HCT116 (cell line): ENCODE measurements around the gene HCN2. TPM values are rescaled to one million over a fixed set of nuclear protein-coding genes. Genes with fewer than 3 reads are reported as not detected.

Experiments
- ATAC-seq: fragments of 200-7000 bp; cut with Tn5 transposase; 2 replicates; pipeline ENCODE4 v1.9.1; 2020; ENCODE audit warnings: mild to moderate bottlenecking, moderate library complexity
- BruUV-seq: library from RNA; stranded (reverse); fragments of 400-500 nt; replicated peaks from 2 replicates; lab custom pipeline; 2021; lab: Mats Ljungman, UMichigan
- CTCF ChIA-PET: fragments of 300-600 bp; sonication (Branson Sonifier 250); formaldehyde crosslinking; loops from one replicate; lab custom pipeline; 2021; ENCODE audit warnings: antibody characterized with exemption; lab: Charles Lee
- POLR2A ChIA-PET: fragments of 300-600, 350-600 bp; sonication (Branson Sonifier 250); formaldehyde crosslinking; loops from one replicate; lab custom pipeline; 2021; ENCODE audit warnings: antibody characterized with exemption; lab: Charles Lee
- RAD21 ChIA-PET, 2 experiments: fragments of 300-600 bp; sonication (Branson Sonifier 250); formaldehyde crosslinking; loops; one replicate each; lab custom pipeline; 2023; ENCODE audit warnings: low total read pairs in 2 of 2; ENCODE audit not compliant: uncharacterized antibody in 2 of 2, unreplicated experiment in 2 of 2, low non-redundant PET in 1 of 2; lab: Charles Lee
- DNase-seq: peaks from one replicate; pipeline ENCODE4 v3.0.0-alpha.2; 2010; ENCODE audit warnings: low read depth, low spot score
- H2AFZ ChIP-seq: fragments of 200-600 bp; shearing (Covaris generic), sonication (generic); 2 replicates; pipeline ENCODE4 v1.6.1; 2017; ENCODE audit warnings: low read depth, mixed run types, mixed read lengths, antibody characterized with exemption, low read length; ENCODE audit not compliant: poor library complexity, severe bottlenecking
- H3K27ac ChIP-seq: 2 replicates; pipeline ENCODE4 v1.5.1; 2012; ENCODE audit warnings: low read depth, low read length
- H3K27me3 ChIP-seq: fragments of 200-600 bp; sonication (generic); 2 replicates; pipeline ENCODE4 v1.6.1; 2016; ENCODE audit warnings: mixed run types, low read length, mixed read lengths; ENCODE audit not compliant: insufficient read depth
- H3K36me3 ChIP-seq, 2 experiments: fragments of 200-500 bp in 1 of 2; fragments of 200-600 bp in 1 of 2; sonication (Bioruptor generic) in 1 of 2; sonication (generic) in 1 of 2; 2 replicates each; pipeline versions ENCODE4 v1.5.1 to v1.6.1; 2014 to 2016; ENCODE audit warnings: low read length in 2 of 2, inconsistent platforms in 1 of 2, mixed read lengths in 1 of 2, mixed run types in 1 of 2; ENCODE audit not compliant: insufficient read depth in 2 of 2, control insufficient read depth in 1 of 2
- H3K4me1 ChIP-seq, 2 experiments: fragments of 200-600 bp in 1 of 2; sonication (generic) in 1 of 2; 2 replicates each; pipeline versions ENCODE4 v1.5.1 to v1.6.1; 2012 to 2017; ENCODE audit warnings: low read length in 2 of 2, inconsistent platforms in 1 of 2, mild to moderate bottlenecking in 1 of 2, mixed read lengths in 1 of 2, mixed run types in 1 of 2, moderate library complexity in 1 of 2; ENCODE audit not compliant: insufficient read depth in 2 of 2, control insufficient read depth in 1 of 2
- H3K4me2 ChIP-seq: fragments of 200-600 bp; sonication (generic); 2 replicates; pipeline ENCODE4 v1.6.1; 2017; ENCODE audit warnings: mixed run types, low read length, mixed read lengths
- H3K4me3 ChIP-seq, 2 experiments: fragments of 200-600 bp in 1 of 2; sonication (generic) in 1 of 2; replicated peaks in 1 of 2; 2 replicates each; pipeline ENCODE4 v1.5.1; 2011 to 2016; ENCODE audit warnings: low read length in 2 of 2, control low read depth in 1 of 2, low read depth in 1 of 2, mild to moderate bottlenecking in 1 of 2, mixed read lengths in 1 of 2, mixed run types in 1 of 2
- H3K79me2 ChIP-seq: fragments of 200-600 bp; sonication (generic); 2 replicates; pipeline ENCODE4 v1.6.1; 2017; ENCODE audit warnings: mild to moderate bottlenecking, mixed run types, low read length, moderate library complexity, mixed read lengths; ENCODE audit not compliant: insufficient read depth
- H3K9ac ChIP-seq: fragments of 200-600 bp; sonication (generic); 2 replicates; pipeline ENCODE4 v1.6.1; 2016; ENCODE audit warnings: low read length, mixed read lengths
- H3K9me2 ChIP-seq: fragments of 200-600 bp; sonication (generic), shearing (Covaris generic); 2 replicates; pipeline ENCODE4 v1.6.1; 2017; ENCODE audit warnings: mixed run types, mild to moderate bottlenecking, moderate library complexity; ENCODE audit not compliant: insufficient read depth
- H3K9me3 ChIP-seq, 2 experiments: fragments of 200-500 bp in 1 of 2; fragments of 200-600 bp in 1 of 2; sonication (Bioruptor generic) in 1 of 2; sonication (generic) in 1 of 2; 2 replicates each; pipeline ENCODE4 v1.6.1; 2014 to 2017; ENCODE audit warnings: low read length in 2 of 2, mixed read lengths in 2 of 2, inconsistent platforms in 1 of 2, low read depth in 1 of 2, mild to moderate bottlenecking in 1 of 2, mixed run types in 1 of 2, moderate library complexity in 1 of 2; ENCODE audit not compliant: control insufficient read depth in 1 of 2, insufficient read depth in 1 of 2
- H4K20me1 ChIP-seq: fragments of 200-600 bp; sonication (generic), shearing (Covaris generic); 2 replicates; pipeline ENCODE4 v1.6.1; 2017; ENCODE audit warnings: mixed run types, mild to moderate bottlenecking, moderate library complexity; ENCODE audit not compliant: insufficient read depth
- CBX3 ChIP-seq: IDR thresholded peaks from 2 replicates; pipeline ENCODE4 v1.6.1; 2012; ENCODE audit warnings: low read depth
- CEBPB ChIP-seq: IDR thresholded peaks from 2 replicates; pipeline ENCODE4 v1.6.1; 2012; ENCODE audit warnings: low read depth
- EGR1 ChIP-seq: IDR thresholded peaks from 2 replicates; pipeline ENCODE4 v1.6.1; 2012; ENCODE audit warnings: low read depth
- ELF1 ChIP-seq: IDR thresholded peaks from 2 replicates; pipeline ENCODE4 v1.6.1; 2012; ENCODE audit warnings: low read depth, borderline replicate concordance
- EZH2 ChIP-seq: fragments of 200-600 bp; sonication (generic); IDR thresholded peaks from 2 replicates; pipeline ENCODE4 v1.6.1; 2017; ENCODE audit warnings: antibody characterized with exemption, mixed run types
- FOSL1 ChIP-seq: IDR thresholded peaks from 2 replicates; pipeline ENCODE4 v1.6.1; 2012; ENCODE audit warnings: low read depth
- JUND ChIP-seq: IDR thresholded peaks from 2 replicates; pipeline ENCODE4 v1.6.1; 2012
- POLR2AphosphoS5 ChIP-seq: IDR thresholded peaks from 2 replicates; pipeline ENCODE4 v1.6.1; 2011; ENCODE audit warnings: mild to moderate bottlenecking, low read depth, low read length, moderate library complexity
- RAD21 ChIP-seq: IDR thresholded peaks from 2 replicates; pipeline ENCODE4 v1.6.1; 2012; ENCODE audit warnings: low read depth, mild to moderate bottlenecking
- SIN3A ChIP-seq: IDR thresholded peaks from 2 replicates; pipeline ENCODE4 v1.6.1; 2012; ENCODE audit warnings: low read depth
- SP1 ChIP-seq: IDR thresholded peaks from 2 replicates; pipeline ENCODE4 v1.6.1; 2012; ENCODE audit warnings: low read depth
- SRF ChIP-seq: IDR thresholded peaks from 2 replicates; pipeline ENCODE4 v1.6.1; 2012; ENCODE audit warnings: low read depth
- TCF7L2 ChIP-seq: IDR thresholded peaks from 2 replicates; pipeline ENCODE4 v1.7.0; 2011; ENCODE audit warnings: borderline replicate concordance, inconsistent platforms; ENCODE audit not compliant: insufficient read depth, insufficient read length; ENCODE audit errors: extremely low read depth
- YY1 ChIP-seq: IDR thresholded peaks from 2 replicates; pipeline ENCODE4 v1.6.1; 2011; ENCODE audit warnings: low read length, low read depth, moderate library complexity, mild to moderate bottlenecking; ENCODE audit not compliant: insufficient replicate concordance; ENCODE audit errors: extremely low read depth
- intact Hi-C: fragments of 100-400 bp; cut with micrococcal nuclease; formaldehyde crosslinking; loops from 2 replicates; pipeline ENCODE4 v1.10.0; 2022
- total RNA-seq: library from RNA; stranded (reverse); gene quantifications from one replicate; pipeline ENCODE4 v1.2.1, GENCODE V29; 2021; ENCODE audit not compliant: unreplicated experiment
- TF ChIP-seq, protein P1 (sequence below): IDR thresholded peaks from 2 replicates; pipeline ENCODE4 v1.6.1; 2012
- TF ChIP-seq, protein P2 (sequence below): IDR thresholded peaks from 2 replicates; pipeline ENCODE4 v1.6.1; 2011; ENCODE audit warnings: mild to moderate bottlenecking, low read length, moderate library complexity; ENCODE audit not compliant: insufficient replicate concordance; ENCODE audit errors: extremely low read depth
- TF ChIP-seq, protein P3 (sequence below): IDR thresholded peaks from 2 replicates; pipeline ENCODE4 v1.6.1; 2012
- TF ChIP-seq, protein P4 (sequence below), 3 experiments: fragments of 200-600 bp in 1 of 3; sonication (generic) in 1 of 3; IDR thresholded peaks in 2 of 3; conservative IDR thresholded peaks in 1 of 3; 2 replicates each; pipeline ENCODE4 v1.5.1; 2012 to 2017; ENCODE audit warnings: low read depth in 2 of 3, low read length in 2 of 3, antibody characterized with exemption in 1 of 3, borderline replicate concordance in 1 of 3, control low read depth in 1 of 3, mild to moderate bottlenecking in 1 of 3, mixed read lengths in 1 of 3, mixed run types in 1 of 3, moderate library complexity in 1 of 3; ENCODE audit not compliant: insufficient read depth in 1 of 3
- TF ChIP-seq, protein P5 (sequence below): IDR thresholded peaks from 2 replicates; pipeline ENCODE4 v1.6.1; 2012; ENCODE audit warnings: low read depth

HCN2 gene
- total RNA-seq, 1 experiment from 2014 or later: 2.4 TPM

DNA sequence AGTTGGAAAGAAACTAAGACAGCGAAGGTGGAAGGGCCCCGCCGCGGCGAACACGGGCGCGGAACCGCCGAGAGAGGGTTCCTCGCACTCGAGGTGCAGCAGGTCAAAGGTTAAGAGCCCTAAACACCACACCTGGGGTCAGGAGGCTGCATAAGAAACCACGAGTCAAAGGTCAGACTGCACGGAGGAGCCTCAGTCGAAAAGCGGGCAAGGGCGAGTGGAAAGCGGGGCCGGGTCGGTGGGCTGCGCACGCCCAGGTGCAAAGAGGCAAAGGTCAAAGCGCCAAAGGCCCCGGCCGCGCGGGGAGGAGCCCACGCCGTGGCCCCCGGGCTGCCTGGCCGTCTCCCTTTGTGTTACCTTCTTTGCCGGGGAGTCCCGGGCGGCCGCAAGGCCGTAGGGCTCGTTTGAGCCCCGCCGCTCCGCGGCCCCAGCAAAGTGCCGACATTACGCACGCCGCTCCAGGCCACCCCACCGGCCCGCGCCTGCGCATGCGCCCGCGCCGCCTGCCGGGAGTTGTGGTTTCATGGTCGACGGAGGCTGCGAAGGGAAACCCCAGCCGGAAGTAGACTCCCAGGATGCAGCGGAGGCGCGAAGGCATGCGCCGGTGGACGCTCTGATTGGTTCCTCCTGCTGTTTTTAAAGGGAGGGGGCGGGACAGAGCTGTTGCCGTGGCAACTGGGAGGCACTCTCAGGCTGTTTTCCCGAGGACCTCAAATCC lies 43.5 kb downstream of the HCN2 start, which contains the start of gene POLRMT:
TSS of gene POLRMT (minus strand) at position 470 of the 718 bp plus-strand sequence. CDS start at position 445, 25 bp downstream.
- Histone ChIP-seq H3K4me2 (peak within 1 kb of the TSS; percentile 85), H3K9me3 (no peaks in the 10 kb centered on the region), H3K27ac (peak within 1 kb of the TSS; percentile 83), H3K4me1 (peaks cover 8 to 16% of the 10 kb centered on the region in 2 experiments; a peak in 2 of 4 replicates), H3K4me3 (peak within 1 kb of the TSS; percentile 85 to 97), H3K36me3 (peaks cover 11 to 28% of the 10 kb centered on the region in 2 experiments), H3K27me3 (no peaks in the 10 kb centered on the region), H3K9me2 (no peaks in the 10 kb centered on the region), H3K79me2 (peaks cover 47% of the 10 kb centered on the region), H4K20me1 (no peaks in the 10 kb centered on the region), H3K9ac (peak within 1 kb of the TSS; percentile 91), H2AFZ (no peak within 1 kb of the TSS)
- CTCF ChIA-PET: interaction anchor here (1.3 kb wide), 1 partner anchor 122 kb away, joined by 3 read pairs; no protein-coding TSS in a partner anchor
- intact Hi-C loops: no loop called here
- POLR2A ChIA-PET: no interaction called here
- DNase-seq (peak; percentile 95), ATAC-seq (peak; percentile 89)
- RAD21 ChIA-PET: interaction anchor here in 1 of 2 experiments (0.6 kb wide), 1 partner anchor 119 kb away, joined by 4 read pairs; no protein-coding TSS in a partner anchor
- TSS peak; percentile 70 for BruUV-seq
- TF ChIP-seq, protein P1, sequence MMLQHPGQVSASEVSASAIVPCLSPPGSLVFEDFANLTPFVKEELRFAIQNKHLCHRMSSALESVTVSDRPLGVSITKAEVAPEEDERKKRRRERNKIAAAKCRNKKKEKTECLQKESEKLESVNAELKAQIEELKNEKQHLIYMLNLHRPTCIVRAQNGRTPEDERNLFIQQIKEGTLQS: no peak
- TF ChIP-seq SIN3A (no peak), SP1 (peak; percentile 91), SRF (no peak), CBX3 (no peak), EZH2 (no peak), ELF1 (no peak; the same call in 1 of the 2 replicates), FOSL1 (no peak), TCF7L2 (peak; percentile 82), RAD21 (no peak), POLR2AphosphoS5 (peak; percentile 81), EGR1 (peak; percentile 36; the same call in 1 of the 2 replicates), JUND (no peak), CEBPB (no peak), YY1 (peak; percentile 71)
- TF ChIP-seq, protein P2, sequence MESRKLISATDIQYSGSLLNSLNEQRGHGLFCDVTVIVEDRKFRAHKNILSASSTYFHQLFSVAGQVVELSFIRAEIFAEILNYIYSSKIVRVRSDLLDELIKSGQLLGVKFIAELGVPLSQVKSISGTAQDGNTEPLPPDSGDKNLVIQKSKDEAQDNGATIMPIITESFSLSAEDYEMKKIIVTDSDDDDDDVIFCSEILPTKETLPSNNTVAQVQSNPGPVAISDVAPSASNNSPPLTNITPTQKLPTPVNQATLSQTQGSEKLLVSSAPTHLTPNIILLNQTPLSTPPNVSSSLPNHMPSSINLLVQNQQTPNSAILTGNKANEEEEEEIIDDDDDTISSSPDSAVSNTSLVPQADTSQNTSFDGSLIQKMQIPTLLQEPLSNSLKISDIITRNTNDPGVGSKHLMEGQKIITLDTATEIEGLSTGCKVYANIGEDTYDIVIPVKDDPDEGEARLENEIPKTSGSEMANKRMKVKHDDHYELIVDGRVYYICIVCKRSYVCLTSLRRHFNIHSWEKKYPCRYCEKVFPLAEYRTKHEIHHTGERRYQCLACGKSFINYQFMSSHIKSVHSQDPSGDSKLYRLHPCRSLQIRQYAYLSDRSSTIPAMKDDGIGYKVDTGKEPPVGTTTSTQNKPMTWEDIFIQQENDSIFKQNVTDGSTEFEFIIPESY: peak; percentile 15
- TF ChIP-seq, protein P3, sequence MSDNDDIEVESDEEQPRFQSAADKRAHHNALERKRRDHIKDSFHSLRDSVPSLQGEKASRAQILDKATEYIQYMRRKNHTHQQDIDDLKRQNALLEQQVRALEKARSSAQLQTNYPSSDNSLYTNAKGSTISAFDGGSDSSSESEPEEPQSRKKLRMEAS: peak; percentile 95
- TF ChIP-seq, protein P4, sequence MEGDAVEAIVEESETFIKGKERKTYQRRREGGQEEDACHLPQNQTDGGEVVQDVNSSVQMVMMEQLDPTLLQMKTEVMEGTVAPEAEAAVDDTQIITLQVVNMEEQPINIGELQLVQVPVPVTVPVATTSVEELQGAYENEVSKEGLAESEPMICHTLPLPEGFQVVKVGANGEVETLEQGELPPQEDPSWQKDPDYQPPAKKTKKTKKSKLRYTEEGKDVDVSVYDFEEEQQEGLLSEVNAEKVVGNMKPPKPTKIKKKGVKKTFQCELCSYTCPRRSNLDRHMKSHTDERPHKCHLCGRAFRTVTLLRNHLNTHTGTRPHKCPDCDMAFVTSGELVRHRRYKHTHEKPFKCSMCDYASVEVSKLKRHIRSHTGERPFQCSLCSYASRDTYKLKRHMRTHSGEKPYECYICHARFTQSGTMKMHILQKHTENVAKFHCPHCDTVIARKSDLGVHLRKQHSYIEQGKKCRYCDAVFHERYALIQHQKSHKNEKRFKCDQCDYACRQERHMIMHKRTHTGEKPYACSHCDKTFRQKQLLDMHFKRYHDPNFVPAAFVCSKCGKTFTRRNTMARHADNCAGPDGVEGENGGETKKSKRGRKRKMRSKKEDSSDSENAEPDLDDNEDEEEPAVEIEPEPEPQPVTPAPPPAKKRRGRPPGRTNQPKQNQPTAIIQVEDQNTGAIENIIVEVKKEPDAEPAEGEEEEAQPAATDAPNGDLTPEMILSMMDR (IDR thresholded peaks at IDR 0.05 in 2 of 3, conservative IDR thresholded peaks at IDR 0.05 in 1 of 3; ENCODE audit: borderline replicate concordance in 1 of 3, insufficient read depth in 1 of 3, low read depth in 2 of 3, low read length in 2 of 3): no peak
- TF ChIP-seq, protein P5, sequence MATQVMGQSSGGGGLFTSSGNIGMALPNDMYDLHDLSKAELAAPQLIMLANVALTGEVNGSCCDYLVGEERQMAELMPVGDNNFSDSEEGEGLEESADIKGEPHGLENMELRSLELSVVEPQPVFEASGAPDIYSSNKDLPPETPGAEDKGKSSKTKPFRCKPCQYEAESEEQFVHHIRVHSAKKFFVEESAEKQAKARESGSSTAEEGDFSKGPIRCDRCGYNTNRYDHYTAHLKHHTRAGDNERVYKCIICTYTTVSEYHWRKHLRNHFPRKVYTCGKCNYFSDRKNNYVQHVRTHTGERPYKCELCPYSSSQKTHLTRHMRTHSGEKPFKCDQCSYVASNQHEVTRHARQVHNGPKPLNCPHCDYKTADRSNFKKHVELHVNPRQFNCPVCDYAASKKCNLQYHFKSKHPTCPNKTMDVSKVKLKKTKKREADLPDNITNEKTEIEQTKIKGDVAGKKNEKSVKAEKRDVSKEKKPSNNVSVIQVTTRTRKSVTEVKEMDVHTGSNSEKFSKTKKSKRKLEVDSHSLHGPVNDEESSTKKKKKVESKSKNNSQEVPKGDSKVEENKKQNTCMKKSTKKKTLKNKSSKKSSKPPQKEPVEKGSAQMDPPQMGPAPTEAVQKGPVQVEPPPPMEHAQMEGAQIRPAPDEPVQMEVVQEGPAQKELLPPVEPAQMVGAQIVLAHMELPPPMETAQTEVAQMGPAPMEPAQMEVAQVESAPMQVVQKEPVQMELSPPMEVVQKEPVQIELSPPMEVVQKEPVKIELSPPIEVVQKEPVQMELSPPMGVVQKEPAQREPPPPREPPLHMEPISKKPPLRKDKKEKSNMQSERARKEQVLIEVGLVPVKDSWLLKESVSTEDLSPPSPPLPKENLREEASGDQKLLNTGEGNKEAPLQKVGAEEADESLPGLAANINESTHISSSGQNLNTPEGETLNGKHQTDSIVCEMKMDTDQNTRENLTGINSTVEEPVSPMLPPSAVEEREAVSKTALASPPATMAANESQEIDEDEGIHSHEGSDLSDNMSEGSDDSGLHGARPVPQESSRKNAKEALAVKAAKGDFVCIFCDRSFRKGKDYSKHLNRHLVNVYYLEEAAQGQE: no peak
